ENCODE measurements around the gene IFNL3.

DNA sequence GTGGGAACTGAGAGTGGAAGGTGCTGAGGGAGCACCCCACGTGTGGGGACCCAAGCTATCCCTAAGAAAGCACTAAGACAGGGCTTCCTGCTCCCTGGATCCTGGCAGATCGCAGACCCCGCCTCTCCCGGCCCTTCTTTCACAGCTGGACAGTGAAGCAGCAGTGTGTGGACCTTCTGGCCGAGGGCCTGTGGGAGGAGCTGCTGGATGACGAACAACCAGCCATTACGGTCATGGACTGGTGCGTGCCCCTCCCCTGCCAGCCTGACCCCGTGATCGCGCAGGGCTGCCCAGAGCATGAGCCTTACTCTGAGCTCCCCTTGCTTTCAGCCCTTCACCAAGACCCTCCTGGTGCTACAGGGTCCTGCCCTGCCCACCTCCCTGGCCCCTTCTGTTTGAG is 45.8 kb downstream of the IFNL3 start:
- TF ChIP-seq, protein P1, sequence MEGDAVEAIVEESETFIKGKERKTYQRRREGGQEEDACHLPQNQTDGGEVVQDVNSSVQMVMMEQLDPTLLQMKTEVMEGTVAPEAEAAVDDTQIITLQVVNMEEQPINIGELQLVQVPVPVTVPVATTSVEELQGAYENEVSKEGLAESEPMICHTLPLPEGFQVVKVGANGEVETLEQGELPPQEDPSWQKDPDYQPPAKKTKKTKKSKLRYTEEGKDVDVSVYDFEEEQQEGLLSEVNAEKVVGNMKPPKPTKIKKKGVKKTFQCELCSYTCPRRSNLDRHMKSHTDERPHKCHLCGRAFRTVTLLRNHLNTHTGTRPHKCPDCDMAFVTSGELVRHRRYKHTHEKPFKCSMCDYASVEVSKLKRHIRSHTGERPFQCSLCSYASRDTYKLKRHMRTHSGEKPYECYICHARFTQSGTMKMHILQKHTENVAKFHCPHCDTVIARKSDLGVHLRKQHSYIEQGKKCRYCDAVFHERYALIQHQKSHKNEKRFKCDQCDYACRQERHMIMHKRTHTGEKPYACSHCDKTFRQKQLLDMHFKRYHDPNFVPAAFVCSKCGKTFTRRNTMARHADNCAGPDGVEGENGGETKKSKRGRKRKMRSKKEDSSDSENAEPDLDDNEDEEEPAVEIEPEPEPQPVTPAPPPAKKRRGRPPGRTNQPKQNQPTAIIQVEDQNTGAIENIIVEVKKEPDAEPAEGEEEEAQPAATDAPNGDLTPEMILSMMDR (conservative IDR thresholded peaks at IDR 0.05): no peak
- TF ChIP-seq EZH2 (IDR thresholded peaks at IDR 0.05; ENCODE audit: low read depth): no peak

Data from PC-9 (cell line).